Measurements from ENCODE around the gene GABRQ.
"Not testable (repeated sequence)": the region's sequence is repeated elsewhere in the genome, so short reads cannot be mapped to it uniquely, and the experiment has no call there.

Gene GABRQ

GRCh38 chrX:152658302-152658701 is 20.6 kb downstream of the GABRQ start:
- DNase-seq (ENCODE audit: low read depth), result no peak

GRCh38 chrX:152663086-152663485 is 25.4 kb downstream of the GABRQ start:
- no peak for DNase-seq (ENCODE audit: low read depth)

- DNase-seq (ENCODE audit: low read depth), result no peak
These were observed 36.4 kb downstream of the GABRQ start for GRCh38 chrX:152674135-152674534.

- not testable (repeated sequence) for DNase-seq (ENCODE audit: low read depth)
These were observed 37.0 kb downstream of the GABRQ start for GRCh38 chrX:152674652-152675051.

GRCh38 chrX:152681012-152681411 is 43.3 kb downstream of the GABRQ start:
- not testable (repeated sequence) for DNase-seq (ENCODE audit: low read depth)

GRCh38 chrX:152697952-152698931 is 60.5 kb downstream of the GABRQ start, which contains the start of gene MAGEA3:
TSS of gene MAGEA3 (plus strand) at chrX:152698794. CDS start at chrX:152700833, 2,039 bp downstream.
- DNase-seq (ENCODE audit: low read depth), result not testable (repeated sequence)

GRCh38 chrX:152700390-152700789 is 62.7 kb downstream of the GABRQ start:
- not testable (repeated sequence) for DNase-seq (ENCODE audit: low read depth)

- not testable (repeated sequence) for DNase-seq (ENCODE audit: low read depth)
These were observed 68.8 kb downstream of the GABRQ start for GRCh38 chrX:152706500-152706899.
